Body of pancreas (tissue), 4 donors: ENCODE results near the gene PRPH. TPM values are rescaled to one million over a fixed set of nuclear protein-coding genes. Genes with fewer than 3 reads are reported as not detected.

Experiments used
- ATAC-seq: fragments of 150-250 bp; one replicate; pipeline ENCODE4 v1.9.1; 2016
- DNase-seq, 4 donors: peaks; one replicate each; pipeline ENCODE4 v3.0.0-alpha.2; 2019
- H3K27ac ChIP-seq, 4 donors: fragments of 200-600 bp; sonication (generic); 1 replicate in 3 of 4; 2 replicates in 1 of 4; pipeline versions ENCODE4 v1.5.1 to v1.6.1; 2016 to 2019; ENCODE audit warnings: mild to moderate bottlenecking in 1 of 4, mixed read lengths in 1 of 4, moderate library complexity in 1 of 4
- H3K27me3 ChIP-seq, 2 donors: fragments of 200-600 bp; sonication (generic); one replicate each; pipeline ENCODE4 v1.6.0; 2016; ENCODE audit warnings: mild to moderate bottlenecking in 1 of 2
- H3K36me3 ChIP-seq, 2 donors: fragments of 200-600 bp; sonication (generic); replicated peaks in 1 of 2; 2 replicates each; pipeline ENCODE4 v1.5.1; 2016; ENCODE audit warnings: low read depth in 2 of 2; ENCODE audit not compliant: insufficient read depth in 1 of 2
- H3K4me1 ChIP-seq: fragments of 200-600 bp; sonication (generic); one replicate; pipeline ENCODE4 v1.6.0; 2016
- H3K4me3 ChIP-seq, 2 donors: fragments of 200-600 bp; sonication (generic); 1 replicate in 1 of 2; 2 replicates in 1 of 2; pipeline ENCODE4 v1.5.1; 2016 to 2019
- H3K9me3 ChIP-seq, 3 donors: fragments of 200-600 bp; sonication (generic); 1 replicate in 2 of 3; 2 replicates in 1 of 3; pipeline ENCODE4 v1.5.1; 2016
- CTCF ChIP-seq, 7 experiments: fragments of 450-650 bp in 4 of 7; fragments of 200-600 bp in 3 of 7; sonication (generic) in 3 of 7; IDR thresholded peaks; one replicate each; pipeline ENCODE4 v1.5.1; 2016 to 2019; ENCODE audit warnings: antibody characterized with exemption in 7 of 7
- POLR2A ChIP-seq, 3 donors: fragments of 450-650 bp; IDR thresholded peaks; one replicate each; pipeline ENCODE4 v1.6.1; 2016; ENCODE audit warnings: antibody characterized with exemption in 3 of 3, mild to moderate bottlenecking in 2 of 3
- WGBS, 2 donors: methylation state at CpG; one replicate each; pipeline ENCODE4 v1.1.5; 2017; 5-methylcytosine and 5-hydroxymethylcytosine counted together
- intact Hi-C: fragments of 100-400 bp; cut with DNase I; formaldehyde crosslinking; loops from one replicate; pipeline ENCODE4 v1.15.1; 2023
- total RNA-seq, 2 donors: library from RNA; depleted of rRNA; stranded (reverse); fragments of >200 nt; gene quantifications; one replicate each; pipeline ENCODE4 v1.1.0, GENCODE V29; 2016

The PRPH gene
- total RNA-seq, 2 donors from 2014 or later, result 9.6 TPM; not detected in 1

- no peaks in the 10 kb centered on the region for H3K9me3 ChIP-seq
- H3K4me1 ChIP-seq, result peaks cover 9% of the 10 kb centered on the region
- H3K4me3 ChIP-seq, result no peak overlapping the region
- H3K27me3 ChIP-seq, result no peaks in the 10 kb centered on the region
- ATAC-seq (no peak), DNase-seq (no peak)
- intact Hi-C loops, result no loop called here
- no peak overlapping the region for H3K27ac ChIP-seq
- no peaks in the 10 kb centered on the region for H3K36me3 ChIP-seq
- WGBS, 2 donors, result 87 to 88% methylated on average over 4 of the region's 4 CpGs
- no peak for TF ChIP-seq POLR2A (IDR thresholded peaks at IDR 0.05)
- TF ChIP-seq CTCF (IDR thresholded peaks at IDR 0.05), result no peak
Measured at GRCh38 chr12:49259452-49259851, 35.5 kb upstream of the PRPH start.

GRCh38 chr12:49260166-49260565, 34.8 kb upstream of the PRPH start:
- TF ChIP-seq CTCF (IDR thresholded peaks at IDR 0.05) (no peak), POLR2A (IDR thresholded peaks at IDR 0.05) (no peak)
- ATAC-seq (no peak), DNase-seq (no peak)
- Histone ChIP-seq H3K4me3 (no peak overlapping the region), H3K27ac (no peak overlapping the region), H3K9me3 (no peaks in the 10 kb centered on the region), H3K27me3 (no peaks in the 10 kb centered on the region), H3K36me3 (no peaks in the 10 kb centered on the region), H3K4me1 (peaks cover 9% of the 10 kb centered on the region)
- 67 to 79% methylated on average over 3 of the region's 3 CpGs for WGBS, 2 donors
- intact Hi-C loops, result no loop called here

GRCh38 chr12:49260571-49261363, 34.2 kb upstream of the PRPH start:
- DNase-seq, result no peak
- H3K4me3 ChIP-seq, result no peak overlapping the region
- 86 to 87% methylated on average over 11 of the region's 11 CpGs for WGBS, 2 donors
- no peak for ATAC-seq
- no peaks in the 10 kb centered on the region for H3K27me3 ChIP-seq
- TF ChIP-seq CTCF (IDR thresholded peaks at IDR 0.05) (no peak), POLR2A (IDR thresholded peaks at IDR 0.05) (no peak)
- H3K36me3 ChIP-seq, result no peaks in the 10 kb centered on the region
- intact Hi-C loops, result no loop called here
- H3K27ac ChIP-seq, result no peak overlapping the region
- peaks cover 10% of the 10 kb centered on the region for H3K4me1 ChIP-seq
- H3K9me3 ChIP-seq, result no peaks in the 10 kb centered on the region

- H3K4me3 ChIP-seq, result no peak overlapping the region
- H3K27ac ChIP-seq, result no peak overlapping the region
- no peaks in the 10 kb centered on the region for H3K36me3 ChIP-seq
- intact Hi-C loops, result no loop called here
- DNase-seq (no peak), ATAC-seq (no peak)
- no peak for TF ChIP-seq CTCF (IDR thresholded peaks at IDR 0.05)
- TF ChIP-seq POLR2A (IDR thresholded peaks at IDR 0.05), result no peak
- H3K9me3 ChIP-seq, result no peaks in the 10 kb centered on the region
- no peaks in the 10 kb centered on the region for H3K27me3 ChIP-seq
- H3K4me1 ChIP-seq, result peaks cover 19% of the 10 kb centered on the region
- WGBS, 2 donors, result 87 to 96% methylated on average over 2 of the region's 2 CpGs
Measured at GRCh38 chr12:49261721-49262120, 33.2 kb upstream of the PRPH start.

- H3K9me3 ChIP-seq, result no peaks in the 10 kb centered on the region
- no peak overlapping the region for H3K27ac ChIP-seq
- no peaks in the 10 kb centered on the region for H3K27me3 ChIP-seq
- peaks cover 33% of the 10 kb centered on the region for H3K4me1 ChIP-seq
- TF ChIP-seq CTCF (IDR thresholded peaks at IDR 0.05), result no peak
- TF ChIP-seq POLR2A (IDR thresholded peaks at IDR 0.05), result no peak
- no peak overlapping the region for H3K4me3 ChIP-seq
- 87 to 90% methylated on average over 5 of the region's 5 CpGs for WGBS, 2 donors
- intact Hi-C loops, result no loop called here
- no peak for ATAC-seq
- DNase-seq, result no peak
- H3K36me3 ChIP-seq, result no peaks in the 10 kb centered on the region
Measured at GRCh38 chr12:49263400-49263763, 31.6 kb upstream of the PRPH start.
